CD4-positive, alpha-beta T cell treated with Interleukin-17A for 1 hour (primary cell): ENCODE measurements around the gene ACTN1.
A peak's percentile ranks its signal among the peaks of the same experiment; 100 is the strongest.

Source experiments
- DNase-seq: peaks from one replicate; pipeline ENCODE4 v3.0.0-alpha.2; 2020

ACTN1 gene

GRCh38 chr14:68968721-68969120, 10.4 kb downstream of the ACTN1 start:
- no peak for DNase-seq

DNA sequence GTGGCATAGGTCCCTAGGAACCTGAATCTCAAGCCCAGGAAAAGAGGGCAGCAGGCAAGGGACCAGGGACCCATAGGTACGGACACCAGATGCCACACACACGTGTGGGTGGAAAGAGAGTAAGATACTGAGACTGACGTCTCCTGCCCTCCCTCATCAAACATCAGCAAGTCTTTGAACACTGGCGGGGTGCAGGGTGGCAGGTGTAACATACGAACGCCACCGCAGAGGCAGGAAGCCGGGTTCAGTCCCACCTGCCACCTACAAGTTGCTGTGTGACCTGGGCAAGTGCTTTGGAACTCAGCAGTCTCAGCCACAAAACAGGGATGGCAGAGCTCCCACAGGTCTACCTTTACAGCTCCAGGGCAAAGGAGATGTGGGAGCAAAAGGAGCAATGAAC, 11.1 kb downstream of the ACTN1 start:
- peak; percentile 78 for DNase-seq

GRCh38 chr14:68967459-68967940, 11.6 kb downstream of the ACTN1 start:
- DNase-seq, result no peak

- DNase-seq, result no peak
Measured at GRCh38 chr14:68966872-68967301, 12.2 kb downstream of the ACTN1 start.

DNA sequence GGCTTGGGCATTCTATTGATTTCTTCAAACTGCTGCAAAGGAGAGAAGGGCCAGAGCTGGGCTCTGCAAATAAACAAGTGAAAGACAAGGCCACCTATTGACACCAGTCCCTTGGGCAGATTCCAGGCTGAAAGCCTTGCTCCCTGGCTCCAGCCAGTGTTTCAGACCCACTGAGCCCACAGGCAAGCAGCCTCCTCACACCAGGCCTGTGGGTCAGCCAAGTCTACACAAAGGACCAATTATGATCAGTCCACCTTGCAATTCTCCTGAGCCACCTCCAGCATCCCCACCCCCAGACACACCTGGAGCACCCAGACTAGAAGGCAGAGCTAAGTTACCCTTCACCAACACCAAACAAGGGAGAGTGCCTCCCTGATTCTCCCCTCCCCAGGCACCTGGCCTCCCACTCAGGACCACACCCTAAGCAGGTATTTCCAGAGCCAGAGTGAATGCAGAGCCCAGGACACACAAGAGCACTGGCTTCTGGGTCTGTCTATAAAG, 13.8 kb downstream of the ACTN1 start:
- DNase-seq, result no peak

DNA sequence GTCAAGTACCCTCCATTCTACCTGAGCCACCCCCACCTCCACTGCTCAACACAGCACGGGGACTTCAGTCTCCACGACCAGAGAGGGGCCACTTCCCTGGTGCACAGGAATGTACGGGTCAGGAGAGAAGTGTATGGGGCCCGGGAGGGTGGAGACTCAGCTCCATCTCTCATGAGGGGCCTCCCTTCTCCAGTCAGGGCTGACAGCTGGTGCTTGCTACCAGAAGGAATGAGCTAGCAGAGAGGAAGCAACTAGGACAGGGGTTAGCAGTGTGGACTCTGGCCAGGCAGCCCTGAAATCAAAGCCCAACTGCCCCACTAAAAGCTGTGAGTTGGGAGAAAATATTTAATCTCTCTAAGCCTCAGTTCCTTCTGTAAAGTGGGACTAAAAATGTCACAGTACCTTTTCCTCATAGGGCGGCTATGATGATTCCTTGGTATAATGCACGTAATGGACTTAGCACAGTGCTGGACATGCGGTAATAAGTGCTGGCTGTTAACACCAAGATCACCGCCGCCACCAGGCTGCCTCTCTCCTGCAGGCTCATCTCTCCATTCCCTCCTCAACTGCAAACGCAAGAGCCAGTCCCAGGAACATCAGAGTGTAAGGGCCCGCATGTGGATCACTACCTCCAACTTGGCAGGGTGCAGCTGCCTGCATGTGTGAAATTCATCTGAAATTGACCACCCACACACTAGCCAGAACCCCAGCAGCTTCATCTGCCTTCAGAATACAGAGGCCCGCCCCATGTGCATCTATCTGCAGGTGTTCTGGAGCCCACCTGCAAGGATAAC, 14.6 kb downstream of the ACTN1 start:
- no peak for DNase-seq

GRCh38 chr14:68962681-68963080, 16.4 kb downstream of the ACTN1 start:
- no peak for DNase-seq

GRCh38 chr14:68961781-68962584, 17.1 kb downstream of the ACTN1 start:
- no peak for DNase-seq

GRCh38 chr14:68961361-68961760, 17.7 kb downstream of the ACTN1 start:
- no peak for DNase-seq

DNA sequence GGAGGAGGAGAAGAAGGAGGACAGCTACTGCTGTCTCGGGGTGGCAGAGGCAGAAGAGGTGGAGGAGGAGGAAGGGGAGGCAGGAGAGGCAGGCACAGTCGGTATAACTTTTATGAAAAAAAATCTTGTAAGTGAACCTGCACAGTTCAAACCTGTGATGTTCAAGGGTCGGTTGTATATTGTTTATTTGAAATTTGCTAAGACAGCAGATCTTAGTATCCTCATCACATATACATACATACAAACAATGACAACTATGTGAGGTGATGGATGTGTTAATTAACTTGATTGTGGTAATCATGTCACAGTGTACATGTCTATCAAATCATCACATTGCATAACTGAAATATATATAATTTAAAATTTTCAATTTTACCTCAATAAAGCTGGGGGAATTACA, 19.0 kb downstream of the ACTN1 start:
- DNase-seq, result no peak

DNA sequence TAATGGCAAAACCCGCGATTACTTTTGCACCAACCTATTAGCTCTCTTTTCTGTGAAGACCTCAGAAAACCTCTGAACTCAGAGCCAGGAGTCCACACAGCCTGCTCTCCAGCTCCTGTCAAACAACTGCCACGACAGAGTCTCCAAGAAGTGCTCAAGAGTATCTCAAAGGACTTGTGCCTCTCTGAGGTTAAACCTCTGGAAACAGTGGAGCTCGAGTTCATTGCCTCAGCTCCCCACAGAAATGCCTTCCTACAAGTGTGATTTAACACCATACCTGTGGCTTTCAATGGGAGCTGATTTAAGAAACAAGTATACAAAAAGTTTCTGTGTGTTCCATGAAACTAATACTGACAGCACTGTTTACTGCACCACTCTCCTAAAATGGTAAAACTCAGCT, 20.1 kb downstream of the ACTN1 start:
- no peak for DNase-seq

DNA sequence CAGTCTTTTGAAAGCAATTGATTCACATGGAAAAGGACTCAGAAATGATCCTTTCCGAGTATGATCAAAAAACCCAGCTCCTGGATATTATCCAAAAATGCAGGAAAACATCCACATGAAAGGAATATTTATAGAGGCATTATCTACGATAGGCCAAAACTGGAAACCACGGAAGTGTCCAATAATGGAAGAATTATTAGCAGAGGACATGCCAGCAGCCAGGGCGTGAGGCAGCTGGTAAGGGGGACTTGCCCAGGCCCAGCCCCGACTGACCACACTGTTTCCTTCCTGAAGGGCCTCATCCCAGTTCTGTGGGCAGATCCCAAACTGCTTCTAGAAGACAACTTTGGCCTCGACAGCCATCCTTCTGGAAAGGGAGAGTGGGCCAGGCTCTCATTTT, 20.5 kb downstream of the ACTN1 start:
- no peak for DNase-seq

DNA sequence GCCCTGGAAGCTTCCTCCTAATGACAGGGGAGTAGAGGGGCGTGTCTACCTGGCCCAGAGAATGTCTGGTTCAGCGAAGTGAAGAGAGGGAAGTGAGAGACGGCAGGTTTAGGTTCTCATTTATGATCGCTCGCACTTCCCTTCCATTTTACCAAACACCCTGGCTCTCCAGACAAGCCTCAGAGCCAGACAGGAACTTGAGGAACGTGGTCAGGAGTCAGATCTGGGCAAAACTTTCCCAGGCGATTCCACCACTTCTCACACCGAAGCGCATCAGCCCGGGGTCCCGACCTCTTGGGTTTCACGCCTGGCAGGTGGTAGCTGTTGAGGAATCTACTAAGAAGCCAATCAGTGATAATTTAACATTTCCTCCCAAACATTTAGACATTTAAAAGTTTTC, 21.3 kb downstream of the ACTN1 start:
- no peak for DNase-seq

GRCh38 chr14:68956724-68957123, 22.4 kb downstream of the ACTN1 start:
- DNase-seq, result no peak

- DNase-seq, result no peak
Measured at GRCh38 chr14:68955851-68956179, 23.3 kb downstream of the ACTN1 start.

GRCh38 chr14:68955164-68955850, 23.8 kb downstream of the ACTN1 start:
- no peak for DNase-seq

DNA sequence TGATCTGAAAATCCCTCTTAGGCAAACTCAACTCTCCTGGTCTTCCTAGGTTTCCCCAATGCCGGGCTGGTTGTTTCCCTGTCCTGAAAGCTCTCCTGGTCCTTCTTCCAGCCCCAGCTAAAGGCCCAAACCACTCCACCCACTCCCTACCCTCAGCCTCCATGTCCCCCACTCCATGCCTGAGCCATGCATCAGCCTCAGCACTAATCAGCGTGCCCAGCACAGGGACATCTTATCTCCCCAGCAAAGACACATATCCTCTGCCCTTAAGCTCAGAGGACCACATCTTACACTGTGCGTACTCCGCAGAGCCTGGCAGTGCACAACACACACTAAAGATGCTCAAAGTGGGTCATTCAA, 25.9 kb downstream of the ACTN1 start:
- no peak for DNase-seq

DNA sequence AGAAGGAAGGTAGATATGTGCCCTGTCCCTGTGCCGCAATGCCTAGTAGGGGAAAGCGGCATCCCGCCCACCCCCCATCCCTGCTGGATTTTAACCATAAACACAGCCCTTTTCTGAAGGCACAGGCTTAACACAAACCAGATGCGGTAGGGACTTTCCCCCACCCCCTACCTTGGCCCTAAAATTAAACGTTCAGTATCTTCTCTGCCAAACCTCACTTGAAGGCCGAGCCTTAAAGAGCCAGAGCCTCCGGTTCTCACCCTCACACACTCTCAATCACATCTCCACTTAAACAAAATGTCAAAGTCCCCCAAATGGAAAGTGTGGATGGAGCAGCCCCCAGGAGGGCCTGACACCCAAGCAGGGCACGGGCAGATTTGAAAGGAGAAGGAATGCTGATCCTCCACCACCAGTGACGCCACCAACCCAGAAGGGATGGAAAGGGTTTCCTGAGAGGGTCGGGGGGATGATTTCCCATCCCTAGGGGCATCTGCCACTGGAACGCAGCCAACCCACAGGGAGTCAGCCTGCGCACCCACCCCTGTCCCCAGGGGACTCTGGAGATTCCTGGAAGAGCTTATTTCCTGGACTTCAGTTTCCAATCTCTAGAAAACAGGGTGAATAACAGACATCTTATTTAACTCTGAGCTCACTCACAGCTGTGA, 26.4 kb downstream of the ACTN1 start:
- DNase-seq, result no peak

DNA sequence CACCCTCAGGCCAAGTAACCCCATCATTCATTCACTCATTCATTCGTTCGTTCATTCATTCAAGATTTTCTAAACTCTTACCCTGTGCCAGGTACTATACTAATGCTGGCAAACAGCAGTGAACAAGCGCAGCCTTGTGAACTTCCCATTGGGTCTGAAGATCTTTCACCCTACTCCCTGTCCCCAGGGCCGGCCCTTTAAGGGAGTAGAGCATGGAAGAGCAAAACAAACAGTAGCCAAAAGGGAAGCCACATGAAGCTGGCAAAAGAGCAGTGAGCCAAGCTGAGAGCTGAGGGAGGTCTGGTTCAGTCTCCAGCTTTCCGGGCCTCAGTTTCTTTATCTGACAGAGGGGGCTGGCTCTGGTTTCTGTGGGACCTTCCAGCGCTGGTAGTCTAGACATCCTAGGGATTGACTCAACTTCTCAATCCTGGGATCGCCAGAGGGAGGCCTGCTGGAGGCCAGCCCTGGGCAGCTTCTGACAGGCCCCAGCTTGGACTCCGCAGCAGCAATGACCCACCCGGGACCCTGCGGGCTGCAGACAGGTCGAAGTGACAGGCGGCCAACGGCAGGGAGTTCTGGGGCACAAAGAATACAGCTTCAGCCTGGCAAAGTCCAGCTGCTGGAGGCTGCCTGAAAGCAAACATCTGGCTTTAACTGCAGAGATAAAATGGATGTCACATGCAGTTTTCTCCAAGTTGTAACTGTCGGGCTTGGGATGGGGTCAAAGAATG, 27.1 kb downstream of the ACTN1 start:
- no peak for DNase-seq

GRCh38 chr14:68951035-68951797, 27.9 kb downstream of the ACTN1 start:
- peak; percentile 2 for DNase-seq

GRCh38 chr14:68950111-68950510, 29.0 kb downstream of the ACTN1 start:
- no peak for DNase-seq

DNA sequence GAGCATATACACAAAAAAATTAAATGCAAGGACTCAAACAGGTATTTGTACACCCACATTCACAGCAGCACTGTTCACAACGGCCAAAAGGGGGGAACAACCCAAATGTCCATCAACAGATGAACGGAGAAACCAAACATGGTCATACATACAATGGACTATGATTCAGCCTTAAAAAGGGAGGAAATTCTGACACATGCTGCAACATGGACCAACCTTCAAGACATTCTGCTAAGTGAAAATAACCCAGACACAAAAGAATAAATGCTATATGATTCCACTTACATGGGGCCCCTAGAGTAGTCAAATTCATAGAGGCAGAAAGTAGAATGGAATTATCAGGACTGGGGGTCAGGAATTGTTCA, 29.5 kb downstream of the ACTN1 start:
- DNase-seq, result no peak
